Endometrial microvascular endothelial cells (primary cell): Measurements from ENCODE around the gene EHD1. TPM values are rescaled to one million over a fixed set of nuclear protein-coding genes. Genes with fewer than 3 reads are reported as not detected.

Experiments
- in situ Hi-C: cut with HindIII; loops from 2 replicates; pipeline ENCODE4 v1.10.0; 2017; ENCODE audit warnings: low sequenced_read_pairs, low pct_unique_long_range_greater_than_20kb; ENCODE audit errors: inconsistent ontology term
- total RNA-seq: library from RNA; depleted of rRNA; stranded (reverse); fragments of >200 nt; gene quantifications from one replicate; pipeline ENCODE4 v1.2.3, GENCODE V29; 2015; ENCODE audit errors: inconsistent ontology term

The EHD1 gene
- total RNA-seq, 1 donor from 2014 or later: 202 TPM

DNA sequence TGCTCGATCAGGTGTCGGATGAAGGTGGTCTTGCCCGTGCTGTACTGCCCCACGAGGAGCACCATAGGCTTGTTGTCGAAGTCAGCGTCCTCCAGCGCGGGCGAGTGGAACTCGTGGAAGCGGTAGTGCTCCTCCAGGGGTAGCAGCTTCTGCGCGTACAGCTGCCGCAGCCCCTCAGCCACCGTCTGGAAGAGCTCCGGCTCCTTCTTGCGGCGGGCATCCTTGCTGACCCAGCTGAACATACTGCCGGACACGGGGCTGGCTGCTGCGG is 263 bp downstream of the EHD1 start:
- in situ Hi-C loops: no loop called here

- in situ Hi-C loops: no loop called here
Measured at GRCh38 chr11:64877390-64878222, 815 bp downstream of the EHD1 start.

DNA sequence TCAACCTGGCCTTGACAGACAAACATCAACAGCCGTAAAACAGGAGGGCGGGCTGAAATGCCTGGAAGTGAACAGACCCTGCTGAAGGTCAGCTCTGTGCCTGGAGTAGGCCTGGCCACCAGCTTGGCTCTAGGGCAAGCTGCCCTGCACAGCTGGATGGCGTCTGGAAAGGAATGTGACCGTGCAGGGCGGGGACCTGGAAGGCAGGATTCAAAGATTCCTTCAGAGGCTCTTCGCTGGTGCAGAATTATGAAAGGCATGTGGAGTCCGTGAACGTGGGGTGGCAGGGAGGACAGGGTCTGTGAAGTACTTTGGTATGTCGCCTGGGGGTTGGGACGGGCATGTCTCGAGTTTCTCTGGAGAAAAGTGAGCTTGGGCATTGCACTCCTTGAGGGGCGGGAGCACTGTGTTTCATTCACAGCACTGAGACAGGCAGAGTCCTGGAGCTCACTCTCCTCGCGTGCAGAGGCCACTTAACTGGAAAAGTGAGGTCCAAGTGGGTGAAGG is 1.5 kb downstream of the EHD1 start:
- in situ Hi-C loops: no loop called here

DNA sequence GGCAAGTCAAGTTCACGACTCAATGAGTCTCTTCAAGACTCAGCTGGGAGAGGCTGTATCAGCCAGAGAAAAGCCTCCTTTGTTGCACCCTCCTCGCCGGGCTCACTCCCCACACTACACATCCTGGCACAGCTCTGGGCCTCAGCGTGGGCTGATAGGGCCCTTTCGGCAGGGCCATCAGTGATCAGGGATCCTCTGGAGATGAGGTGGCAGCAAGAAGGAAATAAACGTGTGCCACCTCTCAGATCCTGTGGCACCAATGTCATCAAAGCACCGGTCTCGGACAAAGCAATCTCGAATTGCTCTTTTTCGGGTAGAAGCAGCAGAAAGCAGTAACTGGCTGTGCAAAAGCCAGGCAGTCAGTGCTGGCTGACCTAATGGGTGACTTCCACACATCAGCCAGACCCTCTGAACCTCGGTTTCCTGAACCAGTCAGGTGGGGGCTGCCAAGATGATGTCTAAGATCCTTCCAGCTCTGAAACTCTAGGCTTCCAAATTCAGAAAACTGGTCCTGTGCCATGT is 2.1 kb downstream of the EHD1 start:
- in situ Hi-C loops: no loop called here

DNA sequence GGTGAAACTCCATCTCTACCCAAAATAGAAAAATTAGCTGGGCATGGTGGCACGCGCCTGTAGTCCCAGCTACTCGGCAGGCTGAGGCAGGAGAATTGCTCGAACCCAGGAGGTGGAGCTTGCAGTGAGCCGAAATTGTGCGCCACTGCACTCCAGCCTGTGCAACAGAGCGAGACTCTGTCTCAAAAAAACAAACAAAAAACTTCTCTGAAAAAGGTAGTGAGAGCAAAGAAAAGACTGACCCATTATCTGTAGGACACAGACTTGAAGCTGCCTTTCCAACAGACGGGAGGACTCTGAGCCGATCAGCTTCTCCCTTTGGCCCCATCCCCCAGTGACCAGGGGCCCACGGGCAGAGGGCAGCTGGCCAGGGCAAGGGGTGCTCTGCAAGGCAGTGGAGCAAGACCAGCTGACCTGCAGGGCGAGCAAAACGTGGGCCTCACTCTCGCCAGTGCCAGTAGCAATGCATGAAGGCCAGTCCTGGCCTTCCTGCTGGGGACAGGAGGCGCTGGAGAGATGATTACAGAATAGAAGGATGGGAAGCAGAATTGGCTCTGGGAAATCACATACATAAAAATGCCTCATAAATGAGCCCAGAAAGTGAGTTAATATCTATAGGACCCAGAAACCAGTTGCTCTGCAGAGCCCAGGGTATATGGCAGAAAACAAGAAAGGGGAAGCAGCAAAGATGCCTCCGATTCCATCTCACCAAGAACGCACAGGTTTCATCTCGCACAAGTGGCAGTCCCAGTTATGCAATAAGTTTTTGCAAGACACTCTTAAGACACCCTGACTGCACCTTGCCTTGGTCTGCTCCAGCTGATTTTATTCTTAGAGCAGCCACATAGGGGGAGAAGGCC is 2.8 kb downstream of the EHD1 start:
- in situ Hi-C loops: no loop called here

- in situ Hi-C loops: no loop called here
Measured at GRCh38 chr11:64874308-64875240, 3.8 kb downstream of the EHD1 start.

GRCh38 chr11:64872790-64873488 is 5.5 kb downstream of the EHD1 start:
- in situ Hi-C loops: no loop called here

GRCh38 chr11:64871492-64871891 is 6.9 kb downstream of the EHD1 start:
- in situ Hi-C loops: no loop called here

DNA sequence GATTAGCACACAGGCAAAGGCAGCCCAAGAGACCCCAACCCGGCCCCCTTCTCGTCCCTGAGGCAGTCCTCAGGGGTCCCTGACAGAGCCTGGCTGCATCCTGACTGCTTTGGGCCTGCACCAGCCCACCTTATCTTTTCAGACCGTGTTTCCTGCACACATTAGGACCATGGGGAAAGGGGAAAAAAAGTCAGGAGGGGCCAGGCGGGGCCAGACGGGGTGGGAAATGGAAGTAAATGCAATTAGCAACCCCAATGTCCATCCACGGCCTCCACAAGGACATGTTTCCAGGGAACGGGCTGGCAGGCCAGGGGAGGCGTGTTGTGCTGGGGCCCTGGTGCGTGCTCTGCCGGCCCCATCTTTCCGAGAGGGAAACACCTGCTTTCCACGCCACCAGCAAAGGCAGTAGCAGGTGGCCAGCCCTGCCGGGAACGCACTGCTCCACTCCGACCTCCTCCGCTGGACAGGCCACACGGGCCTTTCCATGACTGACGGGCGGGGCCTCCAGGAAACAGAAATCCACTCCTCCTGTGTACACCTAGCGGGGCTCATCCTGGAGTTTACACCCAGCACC is 7.4 kb downstream of the EHD1 start:
- in situ Hi-C loops: no loop called here

DNA sequence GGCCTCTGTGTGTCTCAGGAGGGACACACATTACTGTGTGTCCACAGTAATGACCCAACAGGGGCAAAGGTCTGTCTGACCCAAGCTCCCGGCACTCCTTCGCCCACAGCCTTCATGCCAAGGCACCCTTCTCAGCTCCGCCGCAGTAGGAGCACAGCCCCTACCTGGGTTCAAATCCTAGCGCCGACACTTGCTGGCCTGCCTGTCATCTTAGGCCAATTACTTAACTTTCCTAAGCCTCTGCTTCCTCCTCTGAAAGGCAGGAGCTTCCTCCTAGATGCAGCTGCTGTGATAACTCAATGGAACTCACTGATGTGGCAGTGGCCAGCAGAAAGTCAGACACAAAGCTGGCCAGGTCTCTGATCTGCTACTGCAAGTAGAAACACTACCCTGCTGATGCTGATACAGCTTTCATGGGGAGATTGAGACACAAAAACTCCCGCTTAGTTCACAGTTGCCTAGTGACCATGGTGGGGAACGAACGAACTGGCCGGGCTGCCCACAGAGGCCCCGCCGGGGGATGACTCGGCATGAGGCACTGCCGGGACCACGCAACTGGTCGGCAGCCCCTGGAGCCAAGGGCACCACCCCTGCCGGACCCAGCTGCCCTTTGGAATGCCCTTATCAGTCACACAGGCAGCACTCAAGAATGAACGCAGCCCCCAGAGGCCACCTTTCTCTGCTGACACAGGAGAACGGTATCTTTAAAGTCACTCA is 8.1 kb downstream of the EHD1 start:
- in situ Hi-C loops: no loop called here

- in situ Hi-C loops: no loop called here
Measured at GRCh38 chr11:64869571-64870175, 8.7 kb downstream of the EHD1 start.

DNA sequence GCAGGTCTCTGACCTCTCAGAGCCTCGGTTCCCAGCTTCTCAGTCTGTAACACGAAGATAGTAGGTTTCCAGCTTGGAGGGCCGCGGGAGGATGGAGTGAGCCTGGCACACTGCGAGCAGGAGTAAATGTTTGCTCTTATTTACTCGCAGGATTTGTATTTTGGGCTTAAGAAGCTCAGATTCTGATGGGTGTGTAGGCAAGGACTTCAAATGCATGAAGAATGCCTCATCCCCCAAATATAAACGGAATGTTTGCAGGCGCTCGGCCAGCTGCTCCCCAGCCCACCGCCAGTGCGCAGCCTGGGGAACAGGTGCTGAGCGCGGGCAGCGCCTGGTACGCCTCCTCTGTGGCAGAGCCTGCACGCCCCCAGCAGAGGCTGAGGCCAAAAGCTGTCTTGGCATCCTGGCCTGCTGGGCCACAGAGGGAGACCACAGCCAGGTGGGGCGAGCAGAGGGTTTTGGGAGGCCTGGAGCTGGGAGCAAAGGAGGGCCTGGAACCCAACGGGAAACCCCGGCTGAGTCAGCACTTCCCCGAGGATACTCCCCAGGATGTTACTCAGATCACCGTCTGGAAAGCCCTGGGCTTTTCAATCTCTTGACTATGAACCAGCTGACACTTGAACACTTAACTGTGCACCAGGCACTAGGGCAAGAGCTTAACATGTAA is 9.4 kb downstream of the EHD1 start:
- in situ Hi-C loops: no loop called here

- in situ Hi-C loops: no loop called here
Measured at GRCh38 chr11:64867748-64868462, 10.5 kb downstream of the EHD1 start.

- in situ Hi-C loops: no loop called here
Measured at GRCh38 chr11:64866173-64866491, 12.3 kb downstream of the EHD1 start.

GRCh38 chr11:64865286-64866172 is 12.9 kb downstream of the EHD1 start:
- in situ Hi-C loops: no loop called here
